ENCODE measurements around the gene HILPDA. TPM values are rescaled to one million over a fixed set of nuclear protein-coding genes. Genes with fewer than 3 reads are reported as not detected.

The HILPDA gene
- polyA plus RNA-seq, 1 donor (not counting 4 experiments of a cell fraction or from before 2014, with no cell fraction given), result 17.9 TPM

- dilution Hi-C loops (cut with MboI; ENCODE audit: extremely low pct_ligation_motif_present, low sequenced_read_pairs), result no loop called here
- no peak overlapping the region for H3K27ac ChIP-seq (ENCODE audit: control insufficient read depth, insufficient read depth, low read length)
Observed at GRCh38 chr7:128430207-128430606, 25.5 kb upstream of the HILPDA start.

GRCh38 chr7:128431221-128431620 is 24.5 kb upstream of the HILPDA start:
- no peak overlapping the region for H3K27ac ChIP-seq (ENCODE audit: control insufficient read depth, insufficient read depth, low read length)
- dilution Hi-C loops (cut with MboI; ENCODE audit: extremely low pct_ligation_motif_present, low sequenced_read_pairs), result no loop called here
- H3K4me2 ChIP-seq (ENCODE audit: control insufficient read depth, extremely low read depth, insufficient read depth, low read depth, low read length), result no peak overlapping the region
- H3K9me1 ChIP-seq (ENCODE audit: control insufficient read depth, extremely low read depth, insufficient read depth, low read length), result no peaks in the 10 kb centered on the region
- DNase-seq (ENCODE audit: low read depth, low spot score) (no peak), FAIRE-seq (no peak)
- H3K4me1 ChIP-seq (ENCODE audit: control insufficient read depth, extremely low read depth, insufficient read depth, low read length), result no peaks in the 10 kb centered on the region
- no peak overlapping the region for H3K4me3 ChIP-seq (ENCODE audit: control insufficient read depth in 2 of 3, extremely low read depth in 1 of 3, insufficient read depth in 2 of 3, low read depth in 1 of 3, low read length in 3 of 3)
- H3K9me3 ChIP-seq (ENCODE audit: control insufficient read depth, low read depth, low read length), result no peaks in the 10 kb centered on the region
- H3K36me3 ChIP-seq (ENCODE audit: control insufficient read depth in 2 of 2, extremely low read depth in 1 of 2, insufficient read depth in 2 of 2, low read length in 2 of 2), result no peaks in the 10 kb centered on the region
- no peaks in the 10 kb centered on the region for H3K79me2 ChIP-seq (ENCODE audit: control insufficient read depth, insufficient read depth, low read length)
- no peaks in the 10 kb centered on the region for H4K20me1 ChIP-seq (ENCODE audit: control insufficient read depth, extremely low read depth, insufficient read depth, low read length)
- H3K27me3 ChIP-seq (ENCODE audit: control insufficient read depth, extremely low read depth, insufficient read depth, low read length), result no peaks in the 10 kb centered on the region
- H2AFZ ChIP-seq (ENCODE audit: control insufficient read depth, low read length), result no peak overlapping the region
- TF ChIP-seq EZH2 (IDR thresholded peaks at IDR 0.05; ENCODE audit: low read length), result no peak
- no peak for TF ChIP-seq CTCF (optimal IDR thresholded peaks at IDR 0.05 in 1 of 3, IDR thresholded peaks at IDR 0.05 in 1 of 3, conservative IDR thresholded peaks at IDR 0.05 in 1 of 3; ENCODE audit: extremely low read depth in 1 of 3, insufficient read depth in 2 of 3, low read length in 3 of 3)
- H3K9ac ChIP-seq (ENCODE audit: control insufficient read depth, extremely low read depth, insufficient read depth, low read length), result no peak overlapping the region

More at GRCh38 chr7:128430207-128430606, 25.5 kb upstream of the HILPDA start:
- no peak overlapping the region for H3K4me3 ChIP-seq (ENCODE audit: control insufficient read depth in 2 of 3, extremely low read depth in 1 of 3, insufficient read depth in 2 of 3, low read depth in 1 of 3, low read length in 3 of 3)
- no peaks in the 10 kb centered on the region for H3K36me3 ChIP-seq (ENCODE audit: control insufficient read depth in 2 of 2, extremely low read depth in 1 of 2, insufficient read depth in 2 of 2, low read length in 2 of 2)
- no peaks in the 10 kb centered on the region for H3K9me1 ChIP-seq (ENCODE audit: control insufficient read depth, extremely low read depth, insufficient read depth, low read length)
- H4K20me1 ChIP-seq (ENCODE audit: control insufficient read depth, extremely low read depth, insufficient read depth, low read length), result no peaks in the 10 kb centered on the region
- H3K4me2 ChIP-seq (ENCODE audit: control insufficient read depth, extremely low read depth, insufficient read depth, low read depth, low read length), result no peak overlapping the region
- TF ChIP-seq EZH2 (IDR thresholded peaks at IDR 0.05; ENCODE audit: low read length) (no peak), CTCF (optimal IDR thresholded peaks at IDR 0.05 in 1 of 3, IDR thresholded peaks at IDR 0.05 in 1 of 3, conservative IDR thresholded peaks at IDR 0.05 in 1 of 3; ENCODE audit: extremely low read depth in 1 of 3, insufficient read depth in 2 of 3, low read length in 3 of 3) (no peak)
- no peak overlapping the region for H3K9ac ChIP-seq (ENCODE audit: control insufficient read depth, extremely low read depth, insufficient read depth, low read length)
- H3K4me1 ChIP-seq (ENCODE audit: control insufficient read depth, extremely low read depth, insufficient read depth, low read length), result no peaks in the 10 kb centered on the region
- H3K27me3 ChIP-seq (ENCODE audit: control insufficient read depth, extremely low read depth, insufficient read depth, low read length), result no peaks in the 10 kb centered on the region
- FAIRE-seq, result no peak
- H2AFZ ChIP-seq (ENCODE audit: control insufficient read depth, low read length), result no peak overlapping the region
- H3K79me2 ChIP-seq (ENCODE audit: control insufficient read depth, insufficient read depth, low read length), result no peaks in the 10 kb centered on the region
- no peak for DNase-seq (ENCODE audit: low read depth, low spot score)
- H3K9me3 ChIP-seq (ENCODE audit: control insufficient read depth, low read depth, low read length), result no peaks in the 10 kb centered on the region

Data from keratinocyte (primary cell).